HepG2 (cell line): ENCODE measurements around the gene C2orf15. TPM values are rescaled to one million over a fixed set of nuclear protein-coding genes. Genes with fewer than 3 reads are reported as not detected.

Source experiments
- BRD4 ChIP-seq: sonication (generic); formaldehyde crosslinking; IDR thresholded peaks from 2 replicates; pipeline ENCODE4 v1.4.0; 2020; ENCODE audit warnings: missing genetic modification reagents
- CEBPG ChIP-seq: IDR thresholded peaks from 2 replicates; pipeline ENCODE4 v1.6.1; 2016
- FOSL1 ChIP-seq: sonication (generic); formaldehyde crosslinking; IDR thresholded peaks from 2 replicates; pipeline ENCODE4 v1.9.0; 2021; ENCODE audit warnings: missing genetic modification reagents, borderline replicate concordance
- FOXA1 ChIP-seq, 2 experiments: fragments of 450-650 bp in 1 of 2; sonication (generic) in 1 of 2; formaldehyde crosslinking in 1 of 2; IDR thresholded peaks; 2 replicates each; pipeline versions ENCODE4 v1.4.0 to v1.6.1; 2016 to 2020; ENCODE audit warnings: missing genetic modification reagents in 1 of 2
- GATAD2A ChIP-seq: IDR thresholded peaks from 2 replicates; pipeline ENCODE4 v1.6.1; 2016
- HIVEP1 ChIP-seq: sonication (generic); formaldehyde crosslinking; IDR thresholded peaks from 2 replicates; pipeline ENCODE4 v1.4.0; 2020; ENCODE audit warnings: mild to moderate bottlenecking, missing genetic modification reagents
- HOXA3 ChIP-seq: sonication (generic); formaldehyde crosslinking; IDR thresholded peaks from 2 replicates; pipeline ENCODE4 v1.5.0; 2020; ENCODE audit warnings: missing genetic modification reagents
- MZF1 ChIP-seq: sonication (generic); formaldehyde crosslinking; IDR thresholded peaks from 2 replicates; pipeline ENCODE4 v1.8.1; 2023; ENCODE audit warnings: mild to moderate bottlenecking, missing genetic modification reagents, borderline replicate concordance
- ONECUT2 ChIP-seq: sonication (generic); formaldehyde crosslinking; IDR thresholded peaks from 2 replicates; pipeline ENCODE4 v1.4.0; 2020; ENCODE audit warnings: missing genetic modification reagents
- PRPF4 ChIP-seq: fragments of 200-400 bp; formaldehyde crosslinking; IDR thresholded peaks from 2 replicates; pipeline ENCODE4 v1.6.1; 2016; ENCODE audit warnings: low read length, low read depth; ENCODE audit not compliant: poor library complexity, severe bottlenecking
- SETDB1 ChIP-seq: sonication (generic); formaldehyde crosslinking; IDR thresholded peaks from 2 replicates; pipeline ENCODE4 v1.5.1; 2020; ENCODE audit warnings: missing genetic modification reagents, mild to moderate bottlenecking, borderline replicate concordance
- ZBTB1 ChIP-seq: sonication (generic); formaldehyde crosslinking; IDR thresholded peaks from 2 replicates; pipeline ENCODE4 v1.4.0; 2020; ENCODE audit warnings: missing genetic modification reagents, borderline replicate concordance
- ZBTB8A ChIP-seq: sonication (generic); formaldehyde crosslinking; IDR thresholded peaks from 2 replicates; pipeline ENCODE4 v1.4.0; 2020; ENCODE audit warnings: mild to moderate bottlenecking, low read depth, missing genetic modification reagents, borderline replicate concordance
- ZNF614 ChIP-seq: IDR thresholded peaks from 2 replicates; pipeline ENCODE4 v1.6.1; 2018; ENCODE audit warnings: missing biosample characterization, missing genetic modification reagents, inconsistent platforms, borderline replicate concordance
- ZNF7 ChIP-seq: IDR thresholded peaks from 2 replicates; pipeline ENCODE4 v1.6.1; 2016; ENCODE audit warnings: missing biosample characterization, missing genetic modification reagents
- ZNF775 ChIP-seq: sonication (generic); formaldehyde crosslinking; IDR thresholded peaks from 2 replicates; pipeline ENCODE4 v1.4.0; 2020; ENCODE audit warnings: missing genetic modification reagents, mild to moderate bottlenecking, moderate library complexity, borderline replicate concordance
- ZNF816 ChIP-seq: sonication (generic); formaldehyde crosslinking; IDR thresholded peaks from 2 replicates; pipeline ENCODE4 v1.8.0; 2022; ENCODE audit warnings: missing genetic modification reagents, mild to moderate bottlenecking, borderline replicate concordance
- polyA plus RNA-seq, 8 experiments: library from polyadenylated mRNA; depleted of rRNA in 3 of 8; stranded (reverse) in 7 of 8; unstranded in 1 of 8; fragments of >200 nt; fragmentation: Illumina TruSeq in 4 of 8; extraction: Trizol in 4 of 8; gene quantifications; 2 replicates each; pipeline versions ENCODE4 v1.2.1 to v1.2.3, GENCODE V29; 2011 to 2016; ENCODE audit warnings: low read depth in 4 of 8, missing spikeins in 1 of 8, mixed read lengths in 1 of 8; ENCODE audit not compliant: insufficient read depth in 1 of 8
- total RNA-seq, 5 experiments: library from RNA; depleted of rRNA; stranded (reverse); fragments of >200 nt; fragmentation: Illumina TruSeq; extraction: Trizol; gene quantifications; 2 replicates each; pipeline ENCODE4 v1.2.3, GENCODE V29; 2016; ENCODE audit warnings: low read depth in 1 of 5
- TF ChIP-seq, protein P1 (sequence below): sonication (generic); formaldehyde crosslinking; IDR thresholded peaks from 2 replicates; pipeline ENCODE4 v1.4.0; 2020; ENCODE audit warnings: missing genetic modification reagents
- TF ChIP-seq, protein P2 (sequence below), 2 experiments: IDR thresholded peaks; 2 replicates each; pipeline ENCODE4 v1.6.1; 2011 to 2012; ENCODE audit warnings: low read length in 2 of 2, borderline replicate concordance in 1 of 2, low read depth in 1 of 2, mild to moderate bottlenecking in 1 of 2, moderate library complexity in 1 of 2
- TF ChIP-seq, protein P3 (sequence below): sonication (generic); formaldehyde crosslinking; IDR thresholded peaks from 2 replicates; pipeline ENCODE4 v1.4.0; 2020; ENCODE audit warnings: missing genetic modification reagents; ENCODE audit errors: not compliant biosample characterization

C2orf15 gene
- total and polyA plus RNA-seq, 2 of the 13 experiments (the other 11 are each of a cell fraction or from before 2014, with no cell fraction given) = 5.5 to 8.3 TPM

DNA sequence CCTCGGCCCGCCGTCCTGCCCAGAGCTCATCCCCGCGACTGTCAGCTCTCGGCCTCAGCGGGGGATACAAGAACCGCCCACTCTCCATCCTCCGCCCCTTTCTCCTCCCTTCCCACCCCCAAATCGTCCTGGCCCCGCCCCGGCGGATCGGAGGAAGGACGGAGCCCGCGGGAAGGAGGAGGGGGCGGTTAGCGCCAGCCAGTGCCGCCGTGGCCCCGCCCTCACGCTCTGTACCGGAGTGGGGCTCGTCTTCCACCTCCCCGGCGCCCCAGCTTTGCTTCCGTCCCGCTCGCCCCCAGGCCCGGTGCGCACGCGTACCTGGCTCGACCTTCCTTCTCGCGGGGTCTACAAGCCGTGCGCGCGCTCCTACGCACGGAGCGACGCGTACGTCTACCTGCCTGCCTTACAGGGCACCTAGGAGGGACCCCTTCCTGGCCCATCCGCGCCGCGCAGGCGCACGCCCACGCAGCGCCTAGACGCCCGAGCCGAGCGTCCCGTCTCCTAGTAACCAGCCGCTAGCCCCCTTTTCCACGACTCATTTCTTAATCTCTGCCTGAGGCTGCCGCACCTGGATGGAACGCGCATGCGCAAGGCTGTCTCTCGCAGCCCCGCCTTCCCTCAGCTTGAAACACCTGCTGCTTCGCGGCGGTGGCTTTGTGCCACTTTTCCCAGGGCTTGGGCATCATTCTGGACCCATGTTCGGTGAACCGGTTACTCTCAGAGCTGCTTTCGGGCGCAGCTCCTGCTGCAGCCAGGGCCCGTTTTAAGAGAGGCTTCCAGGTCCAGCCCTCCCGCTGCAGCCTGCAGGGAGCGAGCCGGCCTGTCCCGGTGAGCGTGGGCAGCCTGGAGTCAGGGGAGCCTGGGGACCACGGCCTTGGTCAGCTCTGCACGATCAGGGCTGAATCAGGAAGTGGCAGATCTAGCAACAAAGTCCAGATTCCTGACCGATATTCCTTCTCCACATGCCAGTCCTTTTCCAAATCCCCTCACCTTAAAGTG lies at the start of gene C2orf15 (continued):
- TF ChIP-seq ZNF775 (no peak), FOSL1 (CRISPR knock-in tag) (no peak), ZBTB1 (no peak; the same call in 1 of the 2 replicates), BRD4 (peak; percentile 21; the same call in 1 of the 2 replicates), MZF1 (CRISPR knock-in tag) (no peak), ZNF7 (CRISPR knock-in tag) (no peak), HOXA3 (peak; percentile 89; the same call in 1 of the 2 replicates), CEBPG (peak; percentile 39), ONECUT2 (CRISPR knock-in tag) (no peak), PRPF4 (no peak), ZNF816 (CRISPR knock-in tag) (no peak), ZNF614 (CRISPR knock-in tag) (peak; percentile 76), SETDB1 (CRISPR knock-in tag) (no peak), HIVEP1 (peak; percentile 63; the same call in 1 of the 2 replicates), ZBTB8A (CRISPR knock-in tag) (peak; percentile 36; the same call in 1 of the 2 replicates), FOXA1 (IDR thresholded peaks at IDR 0.05) (no peak), FOXA1 (CRISPR knock-in tag; IDR thresholded peaks at IDR 0.05) (peak; percentile 30; the same call in 1 of the 2 replicates), GATAD2A (CRISPR knock-in tag) (peak; percentile 74)
- TF ChIP-seq, protein P1, sequence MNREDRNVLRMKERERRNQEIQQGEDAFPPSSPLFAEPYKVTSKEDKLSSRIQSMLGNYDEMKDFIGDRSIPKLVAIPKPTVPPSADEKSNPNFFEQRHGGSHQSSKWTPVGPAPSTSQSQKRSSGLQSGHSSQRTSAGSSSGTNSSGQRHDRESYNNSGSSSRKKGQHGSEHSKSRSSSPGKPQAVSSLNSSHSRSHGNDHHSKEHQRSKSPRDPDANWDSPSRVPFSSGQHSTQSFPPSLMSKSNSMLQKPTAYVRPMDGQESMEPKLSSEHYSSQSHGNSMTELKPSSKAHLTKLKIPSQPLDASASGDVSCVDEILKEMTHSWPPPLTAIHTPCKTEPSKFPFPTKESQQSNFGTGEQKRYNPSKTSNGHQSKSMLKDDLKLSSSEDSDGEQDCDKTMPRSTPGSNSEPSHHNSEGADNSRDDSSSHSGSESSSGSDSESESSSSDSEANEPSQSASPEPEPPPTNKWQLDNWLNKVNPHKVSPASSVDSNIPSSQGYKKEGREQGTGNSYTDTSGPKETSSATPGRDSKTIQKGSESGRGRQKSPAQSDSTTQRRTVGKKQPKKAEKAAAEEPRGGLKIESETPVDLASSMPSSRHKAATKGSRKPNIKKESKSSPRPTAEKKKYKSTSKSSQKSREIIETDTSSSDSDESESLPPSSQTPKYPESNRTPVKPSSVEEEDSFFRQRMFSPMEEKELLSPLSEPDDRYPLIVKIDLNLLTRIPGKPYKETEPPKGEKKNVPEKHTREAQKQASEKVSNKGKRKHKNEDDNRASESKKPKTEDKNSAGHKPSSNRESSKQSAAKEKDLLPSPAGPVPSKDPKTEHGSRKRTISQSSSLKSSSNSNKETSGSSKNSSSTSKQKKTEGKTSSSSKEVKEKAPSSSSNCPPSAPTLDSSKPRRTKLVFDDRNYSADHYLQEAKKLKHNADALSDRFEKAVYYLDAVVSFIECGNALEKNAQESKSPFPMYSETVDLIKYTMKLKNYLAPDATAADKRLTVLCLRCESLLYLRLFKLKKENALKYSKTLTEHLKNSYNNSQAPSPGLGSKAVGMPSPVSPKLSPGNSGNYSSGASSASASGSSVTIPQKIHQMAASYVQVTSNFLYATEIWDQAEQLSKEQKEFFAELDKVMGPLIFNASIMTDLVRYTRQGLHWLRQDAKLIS (CRISPR knock-in tag) = peak; percentile 53; the same call in 1 of the 2 replicates
- TF ChIP-seq, protein P2, sequence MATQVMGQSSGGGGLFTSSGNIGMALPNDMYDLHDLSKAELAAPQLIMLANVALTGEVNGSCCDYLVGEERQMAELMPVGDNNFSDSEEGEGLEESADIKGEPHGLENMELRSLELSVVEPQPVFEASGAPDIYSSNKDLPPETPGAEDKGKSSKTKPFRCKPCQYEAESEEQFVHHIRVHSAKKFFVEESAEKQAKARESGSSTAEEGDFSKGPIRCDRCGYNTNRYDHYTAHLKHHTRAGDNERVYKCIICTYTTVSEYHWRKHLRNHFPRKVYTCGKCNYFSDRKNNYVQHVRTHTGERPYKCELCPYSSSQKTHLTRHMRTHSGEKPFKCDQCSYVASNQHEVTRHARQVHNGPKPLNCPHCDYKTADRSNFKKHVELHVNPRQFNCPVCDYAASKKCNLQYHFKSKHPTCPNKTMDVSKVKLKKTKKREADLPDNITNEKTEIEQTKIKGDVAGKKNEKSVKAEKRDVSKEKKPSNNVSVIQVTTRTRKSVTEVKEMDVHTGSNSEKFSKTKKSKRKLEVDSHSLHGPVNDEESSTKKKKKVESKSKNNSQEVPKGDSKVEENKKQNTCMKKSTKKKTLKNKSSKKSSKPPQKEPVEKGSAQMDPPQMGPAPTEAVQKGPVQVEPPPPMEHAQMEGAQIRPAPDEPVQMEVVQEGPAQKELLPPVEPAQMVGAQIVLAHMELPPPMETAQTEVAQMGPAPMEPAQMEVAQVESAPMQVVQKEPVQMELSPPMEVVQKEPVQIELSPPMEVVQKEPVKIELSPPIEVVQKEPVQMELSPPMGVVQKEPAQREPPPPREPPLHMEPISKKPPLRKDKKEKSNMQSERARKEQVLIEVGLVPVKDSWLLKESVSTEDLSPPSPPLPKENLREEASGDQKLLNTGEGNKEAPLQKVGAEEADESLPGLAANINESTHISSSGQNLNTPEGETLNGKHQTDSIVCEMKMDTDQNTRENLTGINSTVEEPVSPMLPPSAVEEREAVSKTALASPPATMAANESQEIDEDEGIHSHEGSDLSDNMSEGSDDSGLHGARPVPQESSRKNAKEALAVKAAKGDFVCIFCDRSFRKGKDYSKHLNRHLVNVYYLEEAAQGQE (IDR thresholded peaks at IDR 0.05; ENCODE audit: borderline replicate concordance in 1 of 2, low read depth in 1 of 2, low read length in 2 of 2) = peak in 1 of 2 experiments; percentile 9; a peak in 1 of 4 replicates
- TF ChIP-seq, protein P3, sequence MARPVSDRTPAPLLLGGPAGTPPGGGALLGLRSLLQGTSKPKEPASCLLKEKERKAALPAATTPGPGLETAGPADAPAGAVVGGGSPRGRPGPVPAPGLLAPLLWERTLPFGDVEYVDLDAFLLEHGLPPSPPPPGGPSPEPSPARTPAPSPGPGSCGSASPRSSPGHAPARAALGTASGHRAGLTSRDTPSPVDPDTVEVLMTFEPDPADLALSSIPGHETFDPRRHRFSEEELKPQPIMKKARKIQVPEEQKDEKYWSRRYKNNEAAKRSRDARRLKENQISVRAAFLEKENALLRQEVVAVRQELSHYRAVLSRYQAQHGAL = peak; percentile 63
